SK-N-MC (cell line): ENCODE data around the gene PAK5.

Experiments
- EZH2 ChIP-seq: fragments of 200-600 bp; sonication (generic); IDR thresholded peaks from one replicate; pipeline ENCODE4 v1.6.1; 2017; ENCODE audit warnings: antibody characterized with exemption
- FOXP2 ChIP-seq: optimal IDR thresholded peaks from 2 replicates; pipeline ENCODE3; 2011; ENCODE audit warnings: mild to moderate bottlenecking, moderate library complexity; ENCODE audit not compliant: insufficient read depth; ENCODE audit errors: extremely low read length, control extremely low read depth
- POLR2AphosphoS5 ChIP-seq: IDR thresholded peaks from 2 replicates; pipeline ENCODE4 v1.6.1; 2012; ENCODE audit warnings: mild to moderate bottlenecking, low read depth, low read length, borderline replicate concordance

DNA sequence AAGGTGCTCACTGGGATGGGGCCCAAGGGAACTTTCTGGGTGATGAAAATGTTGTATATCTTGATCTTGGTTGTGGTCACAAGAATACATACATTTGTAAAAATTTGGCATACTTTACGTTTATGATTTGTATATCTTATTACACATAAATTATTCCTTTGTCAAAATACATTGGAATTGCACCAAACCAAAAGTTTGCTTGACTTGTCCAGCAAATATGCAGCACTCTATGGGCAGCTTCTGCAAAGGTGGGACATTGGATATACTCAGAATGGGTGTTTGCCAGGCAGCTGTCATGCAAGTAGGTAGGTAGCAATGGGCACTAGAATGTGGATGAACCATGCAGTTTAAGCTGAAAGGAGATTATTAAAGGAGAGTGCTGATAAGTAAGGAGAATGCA is 246.5 kb downstream of the PAK5 start:
- no peak for TF ChIP-seq POLR2AphosphoS5
- no peak for TF ChIP-seq EZH2
- TF ChIP-seq FOXP2 = no peak
